OCI-LY7 (cell line): ENCODE results near the gene ZFHX3. TPM values are rescaled to one million over a fixed set of nuclear protein-coding genes. Genes with fewer than 3 reads are reported as not detected.

Experiments
- BruUV-seq: library from RNA; stranded (reverse); fragments of 400-500 nt; replicated peaks from 2 replicates; lab custom pipeline; 2021; lab: Mats Ljungman, UMichigan
- CTCF ChIA-PET: fragments of 300-600 bp; sonication (Branson Sonifier 250); formaldehyde crosslinking; loops from one replicate; lab custom pipeline; 2022; ENCODE audit warnings: antibody characterized with exemption; ENCODE audit not compliant: unreplicated experiment; lab: Charles Lee
- POLR2A ChIA-PET: fragments of 300-600 bp; sonication (Branson Sonifier 250); formaldehyde crosslinking; loops from one replicate; lab custom pipeline; 2022; ENCODE audit warnings: antibody characterized with exemption; lab: Charles Lee
- DNase-seq: peaks from one replicate; pipeline ENCODE4 v3.0.0-alpha.2; 2015; ENCODE audit warnings: low spot score
- H2AFZ ChIP-seq: fragments of 200-600 bp; sonication (generic), shearing (Covaris generic); 2 replicates; pipeline ENCODE4 v1.6.1; 2014; ENCODE audit warnings: mild to moderate bottlenecking, antibody characterized with exemption, low read length, moderate library complexity
- H3K27ac ChIP-seq: fragments of 200-600 bp; sonication (generic); 2 replicates; pipeline ENCODE4 v1.5.1; 2014; ENCODE audit warnings: mixed run types, low read depth, mild to moderate bottlenecking, moderate library complexity, low read length, inconsistent platforms; ENCODE audit not compliant: poor library complexity, severe bottlenecking
- H3K36me3 ChIP-seq: fragments of 200-600 bp; sonication (generic); 2 replicates; pipeline ENCODE4 v1.6.1; 2014; ENCODE audit warnings: mild to moderate bottlenecking, antibody characterized with exemption, low read length, moderate library complexity, mixed read lengths; ENCODE audit not compliant: insufficient read depth
- H3K4me1 ChIP-seq: fragments of 200-600 bp; sonication (generic); 2 replicates; pipeline ENCODE4 v1.5.1; 2014; ENCODE audit warnings: mild to moderate bottlenecking, low read length; ENCODE audit not compliant: insufficient read depth, poor library complexity, severe bottlenecking
- H3K4me2 ChIP-seq: fragments of 200-600 bp; sonication (generic); 2 replicates; pipeline ENCODE4 v1.6.1; 2014; ENCODE audit warnings: mild to moderate bottlenecking, low read length
- H3K4me3 ChIP-seq: fragments of 200-600 bp; sonication (generic); 2 replicates; pipeline ENCODE4 v1.5.1; 2014; ENCODE audit warnings: mild to moderate bottlenecking, low read depth, low read length; ENCODE audit not compliant: poor library complexity, severe bottlenecking
- H3K79me2 ChIP-seq: fragments of 200-600 bp; sonication (generic); 2 replicates; pipeline ENCODE4 v1.6.1; 2016; ENCODE audit warnings: low read depth, mild to moderate bottlenecking, low read length, moderate library complexity, mixed read lengths; ENCODE audit not compliant: insufficient read depth
- H3K9me2 ChIP-seq: fragments of 200-600 bp; sonication (generic); 2 replicates; pipeline ENCODE4 v1.6.1; 2016; ENCODE audit warnings: mild to moderate bottlenecking, low read length, mixed read lengths; ENCODE audit not compliant: insufficient read depth
- H3K9me3 ChIP-seq: fragments of 200-600 bp; sonication (generic); 2 replicates; pipeline ENCODE4 v1.6.1; 2014; ENCODE audit warnings: mild to moderate bottlenecking, mixed run types, low read length, mixed read lengths
- H4K20me1 ChIP-seq: fragments of 200-600 bp; sonication (generic); 2 replicates; pipeline ENCODE4 v1.6.1; 2014; ENCODE audit warnings: mild to moderate bottlenecking, antibody characterized with exemption, low read length, moderate library complexity, mixed read lengths; ENCODE audit not compliant: insufficient read depth
- CTCF ChIP-seq: fragments of 200-600 bp; sonication (generic); conservative IDR thresholded peaks from 2 replicates; pipeline ENCODE4 v1.5.1; 2014; ENCODE audit warnings: mild to moderate bottlenecking, antibody characterized with exemption, low read length, moderate library complexity, mixed read lengths
- EZH2phosphoT487 ChIP-seq: fragments of 200-600 bp; sonication (generic); IDR thresholded peaks from 2 replicates; pipeline ENCODE4 v1.6.1; 2018; ENCODE audit warnings: low read depth, borderline replicate concordance, mild to moderate bottlenecking, mixed run types, antibody characterized with exemption, low read length, moderate library complexity, mixed read lengths
- intact Hi-C: fragments of 100-400 bp; cut with micrococcal nuclease; formaldehyde crosslinking; loops from one replicate; pipeline ENCODE4 v1.10.0; 2022; ENCODE audit not compliant: unreplicated experiment
- total RNA-seq, 2 experiments: library from RNA; depleted of rRNA in 1 of 2; stranded (reverse); fragments of >200 nt in 1 of 2; shearing (Covaris generic) in 1 of 2; gene quantifications; 2 replicates each; pipeline ENCODE4 v1.2.3, GENCODE V29; 2014 to 2022

Gene ZFHX3
- total RNA-seq, 2 experiments from 2014 or later = 1.3 to 6.2 TPM

DNA sequence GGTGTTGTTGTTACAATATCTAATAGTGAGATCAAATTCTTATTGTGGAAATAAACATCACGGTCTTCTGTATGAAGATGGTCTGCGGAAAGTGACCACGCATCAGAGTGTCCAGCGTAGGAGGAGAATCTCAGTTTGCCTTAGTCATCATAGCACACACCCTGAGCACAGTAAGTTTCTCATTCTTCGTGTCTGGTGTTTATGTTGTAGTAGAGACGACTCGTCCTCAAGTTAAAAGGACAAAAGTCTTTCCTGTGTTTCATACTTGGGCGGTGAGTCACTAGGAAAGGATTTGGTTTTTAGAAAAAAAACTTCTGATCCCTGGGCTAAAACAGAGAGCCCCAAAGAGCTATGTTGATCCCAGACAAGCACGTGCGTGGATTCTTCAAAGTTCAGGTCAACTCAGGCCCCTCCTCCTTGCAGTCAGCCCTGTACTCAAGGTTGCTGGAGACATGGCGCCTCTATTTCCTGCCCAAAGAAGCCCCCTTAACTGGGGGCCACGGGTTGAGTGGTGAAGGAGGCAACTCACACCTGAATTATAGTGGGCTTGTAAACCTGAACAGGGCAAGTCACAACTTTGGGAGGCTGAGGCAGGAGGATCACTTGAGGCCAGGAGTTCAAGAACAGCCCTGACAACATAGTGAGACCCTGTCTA lies 170.4 kb downstream of the ZFHX3 start:
- intact Hi-C loops = no loop called here
- Histone ChIP-seq H3K9me2 (no peaks in the 10 kb centered on the region), H3K4me2 (no peak overlapping the region), H2AFZ (no peak overlapping the region), H3K9me3 (no peaks in the 10 kb centered on the region), H3K36me3 (no peaks in the 10 kb centered on the region), H3K4me3 (no peak overlapping the region), H3K27ac (no peak overlapping the region), H4K20me1 (no peaks in the 10 kb centered on the region), H3K4me1 (no peaks in the 10 kb centered on the region), H3K79me2 (no peaks in the 10 kb centered on the region)
- BruUV-seq = no TSS peak
- TF ChIP-seq CTCF = no peak
- TF ChIP-seq EZH2phosphoT487 = no peak
- DNase-seq = no peak
- CTCF ChIA-PET = no interaction called here
- POLR2A ChIA-PET = no interaction called here

- no peak for DNase-seq
- H3K27ac ChIP-seq = no peak overlapping the region
- CTCF ChIA-PET = no interaction called here
- H3K9me3 ChIP-seq = no peaks in the 10 kb centered on the region
- H3K4me3 ChIP-seq = no peak overlapping the region
- no TSS peak for BruUV-seq
- no peaks in the 10 kb centered on the region for H3K9me2 ChIP-seq
- intact Hi-C loops = no loop called here
- H2AFZ ChIP-seq = no peak overlapping the region
- POLR2A ChIA-PET = no interaction called here
- no peaks in the 10 kb centered on the region for H3K36me3 ChIP-seq
- no peak for TF ChIP-seq EZH2phosphoT487
- no peak for TF ChIP-seq CTCF
- H4K20me1 ChIP-seq = no peaks in the 10 kb centered on the region
- no peaks in the 10 kb centered on the region for H3K79me2 ChIP-seq
- no peak overlapping the region for H3K4me2 ChIP-seq
- no peaks in the 10 kb centered on the region for H3K4me1 ChIP-seq
These were observed 171.0 kb downstream of the ZFHX3 start for GRCh38 chr16:72876981-72877373.

DNA sequence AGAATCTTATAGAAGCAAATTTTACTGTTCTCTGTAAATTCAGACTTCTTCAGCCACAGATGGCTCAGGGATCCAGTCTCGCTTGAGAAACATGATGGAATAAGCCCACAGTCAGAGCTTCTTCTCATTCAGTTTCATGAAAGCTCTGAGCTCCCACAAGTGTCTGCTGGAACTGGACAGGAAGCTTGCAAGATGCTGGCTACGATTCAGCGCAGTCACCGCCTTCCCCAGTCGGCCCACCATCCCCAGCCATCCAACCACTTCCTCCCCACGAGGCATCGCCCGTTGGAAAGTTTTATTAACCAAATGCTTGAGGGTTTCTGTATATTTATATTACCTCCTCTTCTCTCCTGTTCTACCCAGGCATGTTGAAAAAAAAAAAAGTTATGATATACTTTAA lies 171.7 kb downstream of the ZFHX3 start:
- no peak for DNase-seq
- Histone ChIP-seq H3K4me2 (no peak overlapping the region), H2AFZ (no peak overlapping the region), H4K20me1 (no peaks in the 10 kb centered on the region), H3K4me3 (no peak overlapping the region), H3K27ac (no peak overlapping the region), H3K4me1 (no peaks in the 10 kb centered on the region), H3K9me3 (no peaks in the 10 kb centered on the region), H3K36me3 (no peaks in the 10 kb centered on the region), H3K9me2 (no peaks in the 10 kb centered on the region), H3K79me2 (no peaks in the 10 kb centered on the region)
- CTCF ChIA-PET = no interaction called here
- TF ChIP-seq EZH2phosphoT487 (no peak), CTCF (no peak)
- BruUV-seq = no TSS peak
- intact Hi-C loops = no loop called here
- POLR2A ChIA-PET = interaction anchor here (0.8 kb wide), 1 partner anchor 89 kb away, joined by 3 read pairs; no protein-coding TSS in a partner anchor
